Fibroblast of peridontal ligament (primary cell): ENCODE results near the gene PRKD1.

Source experiments
- DNase-seq: peaks from one replicate; pipeline ENCODE4 v3.0.0-alpha.2; 2010; ENCODE audit errors: extremely low read depth

Gene PRKD1

GRCh38 chr14:29681316-29681715 is 246.3 kb downstream of the PRKD1 start:
- no peak for DNase-seq

GRCh38 chr14:29674566-29675285 is 252.9 kb downstream of the PRKD1 start:
- no peak for DNase-seq

- no peak for DNase-seq
Observed at GRCh38 chr14:29672831-29673230, 254.8 kb downstream of the PRKD1 start.

GRCh38 chr14:29671034-29671433 is 256.6 kb downstream of the PRKD1 start:
- peak; percentile 83 for DNase-seq

- DNase-seq: no peak
Observed at GRCh38 chr14:29668201-29668600, 259.4 kb downstream of the PRKD1 start.

GRCh38 chr14:29664515-29664914 is 263.1 kb downstream of the PRKD1 start:
- DNase-seq: no peak

- no peak for DNase-seq
Observed at GRCh38 chr14:29663281-29663801, 264.3 kb downstream of the PRKD1 start.

- DNase-seq: peak; percentile 31
Observed at GRCh38 chr14:29654901-29655550, 272.6 kb downstream of the PRKD1 start.

- DNase-seq: no peak
Observed at GRCh38 chr14:29653303-29653702, 274.3 kb downstream of the PRKD1 start.

GRCh38 chr14:29652571-29652970 is 275.1 kb downstream of the PRKD1 start:
- DNase-seq: no peak

- DNase-seq: no peak
Observed at GRCh38 chr14:29650554-29651269, 276.9 kb downstream of the PRKD1 start.

- DNase-seq: no peak
Observed at GRCh38 chr14:29649170-29649569, 278.5 kb downstream of the PRKD1 start.

- peak; percentile 16 for DNase-seq
Observed at GRCh38 chr14:29648045-29648444, 279.6 kb downstream of the PRKD1 start.

- DNase-seq: no peak
Observed at GRCh38 chr14:29645117-29645516, 282.5 kb downstream of the PRKD1 start.

- peak; percentile 65 for DNase-seq
Observed at GRCh38 chr14:29643433-29644211, 284.0 kb downstream of the PRKD1 start.

GRCh38 chr14:29637411-29637810 is 290.2 kb downstream of the PRKD1 start:
- peak; percentile 88 for DNase-seq

GRCh38 chr14:29636870-29637269 is 290.8 kb downstream of the PRKD1 start:
- no peak for DNase-seq

- DNase-seq: peak; percentile 52
Observed at GRCh38 chr14:29630566-29631160, 297.0 kb downstream of the PRKD1 start.

GRCh38 chr14:29629839-29630238 is 297.8 kb downstream of the PRKD1 start:
- no peak for DNase-seq

GRCh38 chr14:29627137-29627536 is 300.5 kb downstream of the PRKD1 start:
- DNase-seq: peak; percentile 29

- no peak for DNase-seq
Observed at GRCh38 chr14:29618323-29619067, 309.2 kb downstream of the PRKD1 start.
